HL-60/S4 treated with phorbol 12-myristate 13-acetate at 8.2 ng/mL for 4 days and 3 days (cell line): ENCODE data around the gene CEP83.

ENCODE experiments used
- in situ Hi-C: fragments of 300-500 bp; cut with MboI; formaldehyde crosslinking; loops from 2 replicates; pipeline ENCODE4 v1.15.0; 2022; ENCODE audit warnings: low sequenced_read_pairs

The CEP83 gene

DNA sequence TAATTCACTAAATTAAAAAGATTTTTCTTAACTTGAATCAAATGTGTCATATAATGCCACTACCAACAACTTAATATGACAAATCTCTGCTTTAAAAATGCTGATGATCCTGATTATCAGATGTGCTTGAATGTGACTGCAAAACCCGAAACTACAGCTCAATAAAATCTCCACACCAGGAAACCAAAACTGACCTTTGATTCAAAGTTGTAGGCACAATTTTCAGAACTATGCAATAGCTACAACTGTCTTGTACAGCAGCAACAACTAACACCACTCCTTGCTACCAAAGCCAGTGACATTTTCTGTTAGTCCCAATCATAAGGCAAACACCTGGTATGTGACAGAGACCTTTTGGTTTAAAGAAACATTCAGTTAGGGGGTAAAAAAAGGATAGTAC is 147.3 kb downstream of the CEP83 start:
- in situ Hi-C loops: no loop called here

- in situ Hi-C loops: no loop called here
These were observed 150.3 kb downstream of the CEP83 start for GRCh38 chr12:94309373-94309772.

GRCh38 chr12:94308612-94309011 is 151.1 kb downstream of the CEP83 start:
- in situ Hi-C loops: no loop called here

GRCh38 chr12:94305130-94305957 is 154.3 kb downstream of the CEP83 start:
- in situ Hi-C loops: no loop called here

DNA sequence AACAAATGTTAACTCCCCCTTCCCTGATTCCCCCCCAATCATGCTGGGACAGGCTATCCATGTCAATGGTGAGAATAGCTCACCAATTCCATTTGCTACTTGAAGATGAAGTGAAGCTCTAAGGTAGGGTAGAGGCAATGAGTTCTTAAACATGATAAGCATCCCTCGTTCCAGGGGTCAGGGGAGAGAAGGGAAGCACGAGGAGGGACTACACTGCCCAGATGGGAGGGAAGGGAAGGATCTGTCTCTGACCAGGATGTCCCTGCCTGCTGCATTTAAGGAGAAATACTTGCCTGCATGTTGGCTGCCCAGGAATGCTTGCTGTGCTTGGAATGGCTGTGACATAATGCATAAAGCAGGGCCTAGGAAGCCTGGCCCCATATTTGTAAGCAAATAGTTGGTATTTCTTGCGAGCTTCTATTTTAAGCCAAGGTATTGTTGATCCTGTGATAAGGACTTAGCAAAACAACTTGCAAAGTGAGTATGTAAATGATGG is 155.1 kb downstream of the CEP83 start:
- in situ Hi-C loops: no loop called here

- in situ Hi-C loops: no loop called here
These were observed 155.7 kb downstream of the CEP83 start for GRCh38 chr12:94304012-94304411.

DNA sequence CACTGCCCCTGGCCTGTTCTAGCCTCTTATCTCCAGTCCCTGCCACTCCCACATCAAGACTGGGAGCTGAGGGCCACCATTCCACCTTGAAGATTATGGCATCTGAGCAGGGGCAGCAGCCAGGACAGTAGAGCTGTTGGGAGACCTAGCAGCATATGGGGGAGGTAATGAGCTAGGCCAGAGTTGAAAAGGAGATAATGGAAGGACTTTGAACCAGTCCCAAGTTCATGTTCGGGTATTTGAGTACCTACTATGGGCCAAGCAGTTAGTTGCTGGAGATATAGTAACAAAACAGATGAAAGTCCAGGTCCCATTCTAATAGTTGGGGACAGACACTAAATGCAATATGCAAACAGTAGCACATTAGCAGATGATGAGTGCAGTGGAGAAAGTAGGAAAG is 159.8 kb downstream of the CEP83 start:
- in situ Hi-C loops: no loop called here

DNA sequence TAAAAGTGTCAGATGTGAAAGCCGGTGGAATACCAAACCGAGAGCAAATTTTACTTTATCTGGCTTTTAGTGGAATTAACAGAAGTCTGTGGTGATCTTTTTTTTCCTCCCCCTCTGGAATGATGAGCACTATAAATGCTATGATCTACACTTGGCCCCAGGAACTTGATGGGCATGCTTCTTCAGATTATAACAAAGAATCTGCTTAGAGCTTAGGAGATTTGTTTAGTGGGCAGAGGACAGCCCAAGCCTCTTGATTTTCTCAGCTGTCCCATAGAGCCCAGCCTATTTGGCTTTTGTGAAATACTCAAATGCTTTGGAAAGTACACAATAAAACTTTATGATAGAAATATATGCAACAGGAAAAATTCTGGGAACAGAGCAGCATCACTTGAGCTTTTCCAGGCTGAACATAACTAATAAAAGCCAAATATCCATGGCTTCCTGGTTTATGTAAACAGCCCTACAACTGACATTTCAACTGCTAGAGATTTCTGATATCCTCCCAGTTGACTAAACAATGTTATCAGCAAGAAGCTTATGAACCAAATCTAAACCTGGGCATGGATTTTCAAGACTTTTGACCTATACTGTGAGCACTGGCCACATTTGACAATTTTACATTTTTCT is 161.7 kb downstream of the CEP83 start:
- in situ Hi-C loops: no loop called here

DNA sequence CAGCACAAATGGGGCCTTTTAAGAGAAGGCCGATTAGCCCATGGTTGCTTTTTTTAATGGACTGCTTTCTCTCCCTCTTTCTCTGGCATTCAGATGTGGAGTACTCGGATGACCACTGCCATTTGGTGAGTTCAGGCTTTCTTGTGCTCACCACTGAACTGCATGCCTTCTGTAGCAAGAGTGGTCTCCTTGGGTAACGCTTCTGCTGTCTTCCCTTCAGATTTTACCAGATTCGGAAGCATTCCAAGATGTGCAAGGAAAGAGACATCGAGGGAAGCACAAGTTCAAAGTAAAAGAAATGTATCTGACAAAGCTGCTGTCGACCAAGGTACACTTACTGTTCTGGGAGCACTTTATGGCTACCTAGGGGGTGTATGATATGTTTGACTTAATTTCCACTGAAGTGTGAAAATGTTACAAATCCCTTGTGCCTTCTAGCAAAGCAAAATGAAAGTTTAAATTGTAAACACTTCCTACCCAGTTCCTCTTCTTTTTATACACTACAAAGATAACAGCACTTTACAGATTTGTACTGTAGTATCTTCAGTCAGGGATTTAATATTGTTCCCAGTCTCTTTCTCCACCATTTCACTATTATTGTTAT is 162.5 kb downstream of the CEP83 start:
- in situ Hi-C loops: no loop called here

DNA sequence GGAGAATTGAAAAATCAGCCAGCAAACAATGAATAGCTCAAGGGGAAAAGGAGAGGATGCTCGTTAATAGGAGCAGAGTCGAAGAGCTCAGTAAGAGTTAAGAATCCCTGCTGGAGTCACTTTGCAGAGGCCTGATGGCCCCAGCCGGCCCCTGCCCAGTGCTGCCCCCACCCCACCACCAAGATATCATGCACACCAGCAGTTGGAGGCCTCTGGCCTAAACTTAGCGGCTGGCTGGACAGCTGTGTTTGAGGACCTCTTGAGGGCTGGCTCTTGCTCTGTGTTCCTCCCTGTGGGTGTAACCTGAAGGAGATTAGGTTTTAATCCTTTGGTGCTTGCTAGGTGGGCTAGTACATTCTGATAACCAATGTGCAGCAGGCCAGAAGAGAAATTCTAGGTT is 169.3 kb downstream of the CEP83 start:
- in situ Hi-C loops: no loop called here

- in situ Hi-C loops: no loop called here
These were observed 170.0 kb downstream of the CEP83 start for GRCh38 chr12:94289461-94290312.

DNA sequence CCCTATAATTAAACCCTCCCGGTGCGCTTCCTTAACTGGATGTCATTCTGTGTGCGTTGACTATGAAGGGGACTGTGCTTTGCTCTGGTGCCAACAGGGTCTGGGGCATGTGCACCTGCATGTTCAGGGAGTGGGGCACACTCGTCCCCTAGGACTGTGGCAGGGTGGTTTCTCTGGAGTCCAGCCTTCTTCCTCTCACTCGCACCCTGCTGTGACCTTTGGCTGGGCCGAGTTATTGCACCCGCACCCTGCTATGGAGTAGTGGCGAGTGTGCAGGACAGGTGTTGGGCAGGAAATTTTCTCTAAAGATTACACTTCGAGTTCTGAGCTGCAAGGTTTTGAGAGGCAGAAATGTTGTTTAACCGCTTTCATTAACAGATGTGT is 172.4 kb downstream of the CEP83 start:
- in situ Hi-C loops: no loop called here

- in situ Hi-C loops: no loop called here
These were observed 173.0 kb downstream of the CEP83 start for GRCh38 chr12:94286583-94287244.

GRCh38 chr12:94285943-94286582 is 173.6 kb downstream of the CEP83 start:
- in situ Hi-C loops: no loop called here

DNA sequence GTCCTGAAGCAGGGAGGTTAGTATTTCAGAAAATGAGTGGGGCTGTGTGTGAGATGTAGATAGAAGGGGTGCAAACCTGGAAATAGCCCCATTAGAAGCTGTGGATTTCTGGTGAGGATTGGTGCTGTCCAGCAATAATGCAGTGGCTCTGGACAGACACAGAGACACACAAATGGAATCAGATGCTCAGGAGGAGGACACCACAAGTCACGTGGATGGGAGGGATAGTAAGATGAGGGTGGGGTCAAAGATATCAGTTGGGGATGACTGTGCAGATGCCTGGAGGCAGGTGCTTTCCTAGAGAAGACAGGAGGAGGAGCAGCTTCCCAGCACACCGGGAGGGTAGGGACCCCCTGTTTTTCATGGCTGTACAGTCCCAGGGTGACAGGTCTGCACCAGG is 174.8 kb downstream of the CEP83 start:
- in situ Hi-C loops: no loop called here

GRCh38 chr12:94284046-94284445 is 175.6 kb downstream of the CEP83 start:
- in situ Hi-C loops: no loop called here

GRCh38 chr12:94282675-94283074 is 177.0 kb downstream of the CEP83 start:
- in situ Hi-C loops: no loop called here

GRCh38 chr12:94280063-94280462 is 179.6 kb downstream of the CEP83 start:
- in situ Hi-C loops: no loop called here

GRCh38 chr12:94277426-94278000 is 182.2 kb downstream of the CEP83 start:
- in situ Hi-C loops: no loop called here

- in situ Hi-C loops: no loop called here
These were observed 182.9 kb downstream of the CEP83 start for GRCh38 chr12:94276725-94277124.
